HEK293T (cell line): Measurements from ENCODE around the gene PIK3R5.
"Not testable (repeated sequence)": the region's sequence is repeated elsewhere in the genome, so short reads cannot be mapped to it uniquely, and the experiment has no call there.

ENCODE experiments used
- ARNT ChIP-seq: fragments of 450-650 bp; IDR thresholded peaks from 2 replicates; pipeline ENCODE4 v1.6.1; 2017; ENCODE audit warnings: mild to moderate bottlenecking
- FOXA1 ChIP-seq: fragments of 450-650 bp; IDR thresholded peaks from 2 replicates; pipeline ENCODE4 v1.6.1; 2016; ENCODE audit warnings: mild to moderate bottlenecking
- LEF1 ChIP-seq: fragments of 450-650 bp; IDR thresholded peaks from 2 replicates; pipeline ENCODE4 v1.6.1; 2017; ENCODE audit warnings: mild to moderate bottlenecking, borderline replicate concordance
- NFRKB ChIP-seq: fragments of 450-650 bp; IDR thresholded peaks from 2 replicates; pipeline ENCODE4 v1.6.1; 2016; ENCODE audit warnings: mild to moderate bottlenecking, moderate library complexity
- ZNF384 ChIP-seq: fragments of 450-650 bp; IDR thresholded peaks from 2 replicates; pipeline ENCODE4 v1.6.1; 2016

DNA sequence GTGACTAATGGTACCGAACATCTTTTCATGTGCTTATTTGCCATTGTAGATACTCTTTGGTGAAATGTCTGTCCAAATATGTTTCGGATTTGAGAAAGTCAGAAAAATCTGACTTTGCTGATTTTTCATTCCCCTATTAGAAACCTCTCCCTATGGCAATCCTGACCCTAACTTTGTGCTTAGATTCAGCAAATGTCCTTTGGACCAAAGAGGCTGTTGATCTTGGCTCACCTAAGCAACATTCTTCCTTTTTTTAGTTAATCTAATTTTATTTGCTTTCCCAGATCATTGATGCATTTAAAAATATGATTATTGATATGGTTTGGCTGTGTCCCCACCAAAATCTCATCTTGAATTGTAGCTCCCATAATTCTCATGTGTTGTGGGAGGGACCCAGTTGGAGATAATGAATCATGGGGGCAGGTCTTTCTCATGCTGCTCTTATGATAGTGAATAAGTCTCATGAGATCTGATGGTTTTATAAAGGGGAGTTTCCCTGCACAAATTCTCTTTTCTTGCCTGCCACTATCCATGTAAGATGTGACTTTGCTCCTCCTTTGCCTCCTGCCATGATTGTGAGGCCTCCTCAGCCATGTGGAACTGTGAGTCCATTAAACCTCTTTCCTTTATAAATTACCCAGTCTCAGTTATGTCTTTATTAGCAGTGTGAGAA is 22.9 kb upstream of the PIK3R5 start:
- not testable (repeated sequence) for TF ChIP-seq NFRKB, LEF1, ZNF384, ARNT, FOXA1
